Peyer's patch (tissue), 4 donors: ENCODE data around the gene TMEM192. TPM values are rescaled to one million over a fixed set of nuclear protein-coding genes. Genes with fewer than 3 reads are reported as not detected.

Source experiments
- DNase-seq, 3 donors: peaks; one replicate each; pipeline ENCODE4 v3.0.0-alpha.2; 2017 to 2019
- H3K27ac ChIP-seq, 4 donors: fragments of 200-600 bp; sonication (generic); one replicate each; pipeline ENCODE4 v1.5.1; 2016 to 2019
- H3K27me3 ChIP-seq, 2 donors: fragments of 200-600 bp; sonication (generic); one replicate each; pipeline ENCODE4 v1.5.1; 2019
- H3K36me3 ChIP-seq, 3 donors: fragments of 200-600 bp; sonication (generic); one replicate each; pipeline ENCODE4 v1.5.1; 2016 to 2019
- H3K4me1 ChIP-seq, 4 donors: fragments of 200-600 bp; sonication (generic); one replicate each; pipeline ENCODE4 v1.5.1; 2016 to 2019
- H3K4me3 ChIP-seq, 4 donors: fragments of 200-600 bp; sonication (generic); 1 replicate in 3 of 4; 2 replicates in 1 of 4; pipeline ENCODE4 v1.5.1; 2016 to 2019; ENCODE audit warnings: mild to moderate bottlenecking in 1 of 4
- H3K9me3 ChIP-seq, 4 donors: fragments of 200-600 bp; sonication (generic); one replicate each; pipeline ENCODE4 v1.5.1; 2016 to 2019; ENCODE audit warnings: mild to moderate bottlenecking in 1 of 4
- CTCF ChIP-seq, 6 experiments: fragments of 450-650 bp in 4 of 6; fragments of 200-600 bp in 2 of 6; sonication (generic) in 1 of 6; IDR thresholded peaks; one replicate each; pipeline ENCODE4 v1.5.1; 2017 to 2019; ENCODE audit warnings: antibody characterized with exemption in 6 of 6, mild to moderate bottlenecking in 3 of 6, moderate library complexity in 1 of 6
- POLR2A ChIP-seq, 2 donors: fragments of 450-650 bp; IDR thresholded peaks; one replicate each; pipeline ENCODE4 v1.5.1; 2017; ENCODE audit warnings: antibody characterized with exemption in 2 of 2, mild to moderate bottlenecking in 2 of 2, moderate library complexity in 2 of 2
- total RNA-seq, 4 donors: library from RNA; depleted of rRNA; stranded (reverse); fragments of >200 nt; gene quantifications; one replicate each; pipeline ENCODE4 v1.1.0, GENCODE V29; 2016

The TMEM192 gene
- total RNA-seq, 4 donors from 2014 or later, result 6.2 to 13.5 (median 13.3) TPM

- no peaks in the 10 kb centered on the region for H3K9me3 ChIP-seq
- no peaks in the 10 kb centered on the region for H3K4me1 ChIP-seq
- DNase-seq, result no peak
- no peaks in the 10 kb centered on the region for H3K36me3 ChIP-seq
- H3K27ac ChIP-seq, result no peak overlapping the region
- H3K4me3 ChIP-seq, result no peak overlapping the region
- no peaks in the 10 kb centered on the region for H3K27me3 ChIP-seq
- TF ChIP-seq CTCF (IDR thresholded peaks at IDR 0.05), result no peak
- TF ChIP-seq POLR2A (IDR thresholded peaks at IDR 0.05), result no peak
Measured at GRCh38 chr4:165151734-165152133, 39.1 kb upstream of the TMEM192 start.

GRCh38 chr4:165150545-165150944 lies 37.9 kb upstream of the TMEM192 start:
- H3K27ac ChIP-seq, result no peak overlapping the region
- TF ChIP-seq POLR2A (IDR thresholded peaks at IDR 0.05) (no peak), CTCF (IDR thresholded peaks at IDR 0.05) (no peak)
- H3K27me3 ChIP-seq, result no peaks in the 10 kb centered on the region
- no peaks in the 10 kb centered on the region for H3K9me3 ChIP-seq
- no peaks in the 10 kb centered on the region for H3K4me1 ChIP-seq
- H3K4me3 ChIP-seq, result no peak overlapping the region
- no peaks in the 10 kb centered on the region for H3K36me3 ChIP-seq
- DNase-seq, result no peak

GRCh38 chr4:165138843-165139242 lies 26.2 kb upstream of the TMEM192 start:
- TF ChIP-seq POLR2A (IDR thresholded peaks at IDR 0.05) (no peak), CTCF (IDR thresholded peaks at IDR 0.05) (no peak)
- Histone ChIP-seq H3K27me3 (no peaks in the 10 kb centered on the region), H3K9me3 (no peaks in the 10 kb centered on the region), H3K27ac (no peak overlapping the region), H3K4me1 (no peaks in the 10 kb centered on the region), H3K36me3 (no peaks in the 10 kb centered on the region), H3K4me3 (no peak overlapping the region)
- no peak for DNase-seq

GRCh38 chr4:165137205-165137604 lies 24.5 kb upstream of the TMEM192 start:
- Histone ChIP-seq H3K27me3 (no peaks in the 10 kb centered on the region), H3K9me3 (no peaks in the 10 kb centered on the region), H3K36me3 (no peaks in the 10 kb centered on the region), H3K4me3 (no peak overlapping the region), H3K27ac (no peak overlapping the region), H3K4me1 (no peaks in the 10 kb centered on the region)
- no peak for DNase-seq
- no peak for TF ChIP-seq POLR2A (IDR thresholded peaks at IDR 0.05)
- TF ChIP-seq CTCF (IDR thresholded peaks at IDR 0.05), result no peak

- no peak for DNase-seq
- Histone ChIP-seq H3K4me3 (no peak overlapping the region), H3K9me3 (no peaks in the 10 kb centered on the region), H3K4me1 (no peaks in the 10 kb centered on the region), H3K27ac (no peak overlapping the region), H3K36me3 (no peaks in the 10 kb centered on the region), H3K27me3 (no peaks in the 10 kb centered on the region)
- no peak for TF ChIP-seq CTCF (IDR thresholded peaks at IDR 0.05)
- TF ChIP-seq POLR2A (IDR thresholded peaks at IDR 0.05), result no peak
Measured at GRCh38 chr4:165136529-165136928, 23.9 kb upstream of the TMEM192 start.

GRCh38 chr4:165133150-165133549 lies 20.5 kb upstream of the TMEM192 start:
- no peaks in the 10 kb centered on the region for H3K9me3 ChIP-seq

More at GRCh38 chr4:165133150-165133549, 20.5 kb upstream of the TMEM192 start:
- Histone ChIP-seq H3K27ac (no peak overlapping the region), H3K4me3 (no peak overlapping the region), H3K36me3 (no peaks in the 10 kb centered on the region), H3K4me1 (no peaks in the 10 kb centered on the region), H3K27me3 (no peaks in the 10 kb centered on the region)
- TF ChIP-seq CTCF (IDR thresholded peaks at IDR 0.05) (no peak), POLR2A (IDR thresholded peaks at IDR 0.05) (no peak)
- DNase-seq, result no peak
